Glutamatergic neuron (in vitro differentiated cells): ENCODE data around the gene PUS10. TPM values are rescaled to one million over a fixed set of nuclear protein-coding genes. Genes with fewer than 3 reads are reported as not detected.

Source experiments
- DNase-seq: peaks from one replicate; pipeline ENCODE4 v3.0.0; 2022
- H3K27ac Mint-ChIP-seq: one replicate; pipeline ENCODE4 v1.8.0; 2020; ENCODE audit warnings: mild to moderate bottlenecking, mixed read lengths, inconsistent platforms; ENCODE audit not compliant: unreplicated experiment
- H3K27me3 Mint-ChIP-seq: one replicate; pipeline ENCODE4 v1.8.0; 2020; ENCODE audit warnings: mild to moderate bottlenecking, moderate library complexity, mixed read lengths, inconsistent platforms; ENCODE audit not compliant: unreplicated experiment
- H3K36me3 Mint-ChIP-seq: one replicate; pipeline ENCODE4 v1.8.0; 2020; ENCODE audit warnings: mild to moderate bottlenecking, mixed read lengths, inconsistent platforms; ENCODE audit not compliant: unreplicated experiment
- H3K4me1 Mint-ChIP-seq: one replicate; pipeline ENCODE4 v1.8.0; 2020; ENCODE audit warnings: mild to moderate bottlenecking, low read depth, mixed read lengths, inconsistent platforms; ENCODE audit not compliant: unreplicated experiment
- H3K4me3 Mint-ChIP-seq: one replicate; pipeline ENCODE4 v1.8.0; 2020; ENCODE audit warnings: mild to moderate bottlenecking, mixed read lengths, inconsistent platforms; ENCODE audit not compliant: unreplicated experiment
- H3K9me3 Mint-ChIP-seq: one replicate; pipeline ENCODE4 v1.8.0; 2020; ENCODE audit warnings: mild to moderate bottlenecking, moderate library complexity, mixed read lengths, inconsistent platforms; ENCODE audit not compliant: unreplicated experiment
- total RNA-seq: library from RNA; stranded (reverse); fragmentation: NEBNext Ultra II Directional; extraction: Animal tissue kit (Norgen Biotek cat#: 25700); gene quantifications from one replicate; pipeline ENCODE4 v1.2.1, GENCODE V29; 2021; ENCODE audit not compliant: unreplicated experiment
- TF ChIP-seq, protein P1 (sequence below): fragments of 200-600 bp; sonication (generic); IDR thresholded peaks from one replicate; pipeline ENCODE4 v1.5.0; 2021; ENCODE audit not compliant: partially characterized antibody, unreplicated experiment

The PUS10 gene
- total RNA-seq, 1 donor from 2014 or later = 2.5 TPM

DNA sequence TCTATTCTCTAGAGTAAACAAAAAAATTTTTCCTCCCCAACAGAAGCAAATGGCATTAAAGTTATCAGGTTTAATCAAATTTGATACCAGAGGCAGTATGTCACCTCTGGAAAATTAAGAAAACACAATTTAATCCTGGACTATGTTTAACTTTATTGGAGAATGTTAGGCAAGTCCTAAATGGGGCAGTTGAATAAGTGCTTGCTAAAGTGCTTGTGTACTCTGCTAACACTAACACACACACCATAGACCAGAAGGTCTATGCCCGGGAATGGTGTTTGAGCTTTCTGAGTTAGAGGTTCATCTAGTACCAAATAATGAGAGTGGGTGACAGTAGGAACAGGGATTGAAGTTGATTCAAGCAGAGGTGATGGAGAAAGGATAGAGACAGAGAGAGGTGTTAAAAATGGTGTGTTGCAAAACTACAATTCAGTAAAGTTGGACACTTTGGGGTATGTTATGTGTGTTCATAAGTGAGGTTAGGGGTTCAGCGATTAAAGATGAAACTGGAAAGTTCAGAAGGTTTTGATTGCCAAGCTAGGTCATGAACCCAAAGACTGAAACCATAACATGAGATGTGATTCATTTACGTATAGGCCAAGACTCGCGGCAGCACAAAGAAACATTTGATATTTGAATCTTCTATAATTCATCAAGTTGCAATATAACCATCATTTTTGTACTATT lies 41.0 kb downstream of the PUS10 start:
- Mint-ChIP-seq H3K36me3 (no peaks in the 10 kb centered on the region), H3K27me3 (peaks cover 2% of the 10 kb centered on the region), H3K4me1 (no peaks in the 10 kb centered on the region), H3K9me3 (no peaks in the 10 kb centered on the region), H3K27ac (no peak overlapping the region), H3K4me3 (no peak overlapping the region)
- TF ChIP-seq, protein P1, sequence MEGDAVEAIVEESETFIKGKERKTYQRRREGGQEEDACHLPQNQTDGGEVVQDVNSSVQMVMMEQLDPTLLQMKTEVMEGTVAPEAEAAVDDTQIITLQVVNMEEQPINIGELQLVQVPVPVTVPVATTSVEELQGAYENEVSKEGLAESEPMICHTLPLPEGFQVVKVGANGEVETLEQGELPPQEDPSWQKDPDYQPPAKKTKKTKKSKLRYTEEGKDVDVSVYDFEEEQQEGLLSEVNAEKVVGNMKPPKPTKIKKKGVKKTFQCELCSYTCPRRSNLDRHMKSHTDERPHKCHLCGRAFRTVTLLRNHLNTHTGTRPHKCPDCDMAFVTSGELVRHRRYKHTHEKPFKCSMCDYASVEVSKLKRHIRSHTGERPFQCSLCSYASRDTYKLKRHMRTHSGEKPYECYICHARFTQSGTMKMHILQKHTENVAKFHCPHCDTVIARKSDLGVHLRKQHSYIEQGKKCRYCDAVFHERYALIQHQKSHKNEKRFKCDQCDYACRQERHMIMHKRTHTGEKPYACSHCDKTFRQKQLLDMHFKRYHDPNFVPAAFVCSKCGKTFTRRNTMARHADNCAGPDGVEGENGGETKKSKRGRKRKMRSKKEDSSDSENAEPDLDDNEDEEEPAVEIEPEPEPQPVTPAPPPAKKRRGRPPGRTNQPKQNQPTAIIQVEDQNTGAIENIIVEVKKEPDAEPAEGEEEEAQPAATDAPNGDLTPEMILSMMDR = no peak
- DNase-seq = no peak

DNA sequence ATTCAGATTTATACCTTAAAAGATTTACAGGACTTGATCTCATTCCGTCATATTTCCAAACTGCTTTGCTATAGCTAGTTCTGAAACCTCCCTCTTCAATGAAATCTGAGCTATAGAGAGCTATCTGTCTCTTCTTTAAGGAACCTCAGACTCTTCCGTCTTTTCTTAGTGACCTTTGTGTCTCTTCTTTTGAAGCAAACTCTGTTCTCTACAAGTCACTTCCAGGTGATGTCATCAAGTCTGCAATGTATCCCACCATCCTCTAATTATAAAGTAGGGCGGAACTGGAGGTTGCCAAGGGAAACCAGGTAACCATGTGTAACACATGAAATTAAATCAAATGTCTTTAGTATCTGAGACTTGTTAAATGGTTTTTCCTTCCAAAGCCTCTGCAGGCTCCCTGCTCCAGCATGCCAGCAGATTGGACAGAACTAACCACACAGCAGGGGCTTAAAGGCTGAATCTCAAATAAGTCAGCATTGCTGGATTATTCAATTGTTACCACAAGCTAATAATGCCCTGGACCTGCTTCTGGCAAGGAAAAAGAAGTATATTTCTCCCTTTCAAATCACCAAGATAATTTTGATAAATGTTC lies 41.7 kb downstream of the PUS10 start:
- H3K27me3 Mint-ChIP-seq = peaks cover 2% of the 10 kb centered on the region
- H3K27ac Mint-ChIP-seq = no peak overlapping the region
- H3K36me3 Mint-ChIP-seq = no peaks in the 10 kb centered on the region
- H3K4me1 Mint-ChIP-seq = no peaks in the 10 kb centered on the region
- TF ChIP-seq, protein P1 = no peak
- H3K4me3 Mint-ChIP-seq = no peak overlapping the region
- no peaks in the 10 kb centered on the region for H3K9me3 Mint-ChIP-seq
- no peak for DNase-seq

DNA sequence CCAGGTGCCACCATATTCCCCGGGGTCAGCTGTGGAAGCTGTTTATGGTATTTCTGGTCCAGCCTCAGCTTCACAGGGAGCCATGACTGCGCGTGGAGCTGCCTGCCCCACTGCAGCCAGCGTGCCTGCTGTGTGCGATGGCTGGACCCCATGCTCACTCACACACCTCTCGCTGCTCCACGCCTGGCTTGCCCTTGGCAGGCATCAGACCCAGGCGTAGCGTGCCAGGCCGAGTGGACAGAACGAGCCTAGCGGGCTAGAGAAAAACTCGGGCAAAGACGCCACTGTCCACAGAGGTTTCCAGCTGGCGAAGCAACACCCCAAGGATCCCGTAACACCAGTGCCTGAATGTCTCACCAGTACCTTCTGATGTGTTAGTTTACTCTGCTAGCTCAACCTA lies 43.4 kb downstream of the PUS10 start:
- TF ChIP-seq, protein P1 = no peak
- no peak for DNase-seq
- Mint-ChIP-seq H3K9me3 (no peaks in the 10 kb centered on the region), H3K4me1 (no peaks in the 10 kb centered on the region), H3K4me3 (no peak overlapping the region), H3K27ac (no peak overlapping the region), H3K36me3 (no peaks in the 10 kb centered on the region), H3K27me3 (peaks cover 2% of the 10 kb centered on the region)

DNA sequence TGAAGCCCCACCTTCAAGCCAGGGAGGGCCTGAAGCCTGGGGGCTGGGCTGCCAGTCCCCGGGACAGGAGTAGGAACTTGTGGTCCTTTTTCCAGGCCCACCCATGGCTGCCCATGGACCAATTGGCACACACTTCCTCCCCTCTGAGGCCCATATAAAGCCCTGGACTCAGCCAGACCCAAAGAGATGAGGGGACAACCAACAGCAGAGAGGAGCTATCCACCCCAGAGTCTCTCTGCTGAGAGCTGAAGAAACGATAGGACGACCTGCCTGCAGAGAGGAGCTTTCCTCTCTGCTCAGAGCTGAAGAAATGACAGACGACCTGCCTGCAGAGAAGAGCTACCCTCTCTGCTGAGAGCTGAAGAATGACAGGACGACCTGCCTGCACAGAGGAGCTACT lies 44.4 kb downstream of the PUS10 start:
- Mint-ChIP-seq H3K36me3 (no peaks in the 10 kb centered on the region), H3K27me3 (peaks cover 2% of the 10 kb centered on the region), H3K4me3 (no peak overlapping the region), H3K27ac (no peak overlapping the region), H3K4me1 (no peaks in the 10 kb centered on the region), H3K9me3 (no peaks in the 10 kb centered on the region)
- TF ChIP-seq, protein P1 = no peak
- DNase-seq = no peak

DNA sequence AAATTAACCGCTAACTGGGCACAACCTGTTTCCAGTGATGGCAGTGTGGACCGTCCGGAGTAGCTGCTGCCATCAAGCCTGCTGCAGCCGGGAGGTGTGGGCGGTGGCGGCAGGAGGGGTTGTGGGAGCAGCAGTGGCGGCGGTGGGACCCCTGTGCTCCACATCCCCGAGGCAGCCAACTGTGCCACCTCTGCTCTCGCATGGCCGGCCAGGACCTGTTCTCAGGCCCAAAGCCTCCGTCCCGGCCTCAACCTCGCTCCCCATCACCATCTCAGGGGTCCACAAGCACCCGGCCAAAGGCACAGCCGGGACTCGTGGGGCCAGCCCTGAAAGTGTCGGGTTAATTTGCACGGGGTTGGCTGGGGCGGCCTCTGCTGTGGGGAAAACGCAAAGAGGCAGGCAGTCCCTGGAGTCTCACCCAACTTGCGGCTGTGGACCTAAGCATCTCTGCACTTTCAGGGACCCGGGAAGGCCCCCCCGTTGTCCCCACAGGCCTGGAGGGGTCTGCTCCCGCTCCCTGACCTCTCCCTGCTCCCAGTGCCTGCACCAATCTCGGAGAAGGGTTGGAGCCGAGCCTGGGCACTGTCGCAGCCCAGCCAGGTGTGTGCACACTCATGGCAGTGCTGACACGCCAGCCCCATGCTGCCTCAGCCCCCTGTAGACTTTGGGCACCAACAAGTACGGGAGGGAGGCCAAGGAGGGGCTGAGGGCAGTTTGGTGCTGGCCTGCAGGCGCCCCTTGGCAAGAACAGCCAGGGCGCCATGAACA lies 45.0 kb downstream of the PUS10 start:
- DNase-seq = no peak
- TF ChIP-seq, protein P1 = no peak
- no peaks in the 10 kb centered on the region for H3K9me3 Mint-ChIP-seq
- no peaks in the 10 kb centered on the region for H3K36me3 Mint-ChIP-seq
- peaks cover 2% of the 10 kb centered on the region for H3K27me3 Mint-ChIP-seq
- no peak overlapping the region for H3K4me3 Mint-ChIP-seq
- H3K4me1 Mint-ChIP-seq = no peaks in the 10 kb centered on the region
- H3K27ac Mint-ChIP-seq = no peak overlapping the region
